ENCODE results near the gene LITAF.

- no peak for TF ChIP-seq CTCF (IDR thresholded peaks at IDR 0.05)
- no peak for TF ChIP-seq POLR2A (IDR thresholded peaks at IDR 0.05)
Observed at GRCh38 chr16:11536104-11536866, 50.4 kb downstream of the LITAF start.

Measured in testis (tissue), 2 donors.